Cardiac muscle cell (in vitro differentiated cells and primary cell): ENCODE data around the gene GNG4. TPM values are rescaled to one million over a fixed set of nuclear protein-coding genes. Genes with fewer than 3 reads are reported as not detected.

ENCODE experiments used
- DNase-seq, 2 donors: peaks; one replicate each; pipeline versions ENCODE4 v3.0.0 to v3.0.0-alpha.2; 2010 to 2017; ENCODE audit warnings: low read depth in 1 of 2, low spot score in 1 of 2
- H3K27ac ChIP-seq: fragments of 200-600 bp; sonication (generic); 2 replicates; pipeline ENCODE4 v1.5.1; 2016
- H3K27me3 ChIP-seq: fragments of 200-600 bp; sonication (generic); 2 replicates; pipeline ENCODE4 v1.6.0; 2016; ENCODE audit warnings: control low read depth
- H3K36me3 ChIP-seq: fragments of 200-600 bp; sonication (generic); 2 replicates; pipeline ENCODE4 v1.5.1; 2016; ENCODE audit warnings: control low read depth
- H3K4me1 ChIP-seq: fragments of 200-600 bp; sonication (generic); 2 replicates; pipeline ENCODE4 v1.8.1; 2017; ENCODE audit warnings: low read depth, mild to moderate bottlenecking, mixed run types
- H3K4me3 ChIP-seq: fragments of 200-600 bp; sonication (generic); 2 replicates; pipeline ENCODE4 v1.5.1; 2016; ENCODE audit warnings: mild to moderate bottlenecking
- H3K9me3 ChIP-seq: fragments of 200-600 bp; sonication (generic); 2 replicates; pipeline ENCODE4 v1.5.1; 2017; ENCODE audit warnings: low read depth, mild to moderate bottlenecking, control low read depth
- polyA plus RNA-seq: library from polyadenylated mRNA; unstranded; fragments of >200 nt; fragmentation: Nextera tagmentation; extraction: Ambion mirVana; gene quantifications from 2 replicates; pipeline ENCODE4 v1.2.1, GENCODE V29; 2016
- total RNA-seq: library from RNA; depleted of rRNA; stranded (reverse); fragments of >200 nt; gene quantifications from 2 replicates; pipeline ENCODE4 v1.2.3, GENCODE V29; 2016
- TF ChIP-seq, protein P1 (sequence below): IDR thresholded peaks from 2 replicates; pipeline ENCODE4 v1.5.1; 2012; ENCODE audit warnings: low read depth, mild to moderate bottlenecking, low read length

Gene GNG4
- total and polyA plus RNA-seq, 2 experiments from 2014 or later: 0.24 TPM; not detected in 1

DNA sequence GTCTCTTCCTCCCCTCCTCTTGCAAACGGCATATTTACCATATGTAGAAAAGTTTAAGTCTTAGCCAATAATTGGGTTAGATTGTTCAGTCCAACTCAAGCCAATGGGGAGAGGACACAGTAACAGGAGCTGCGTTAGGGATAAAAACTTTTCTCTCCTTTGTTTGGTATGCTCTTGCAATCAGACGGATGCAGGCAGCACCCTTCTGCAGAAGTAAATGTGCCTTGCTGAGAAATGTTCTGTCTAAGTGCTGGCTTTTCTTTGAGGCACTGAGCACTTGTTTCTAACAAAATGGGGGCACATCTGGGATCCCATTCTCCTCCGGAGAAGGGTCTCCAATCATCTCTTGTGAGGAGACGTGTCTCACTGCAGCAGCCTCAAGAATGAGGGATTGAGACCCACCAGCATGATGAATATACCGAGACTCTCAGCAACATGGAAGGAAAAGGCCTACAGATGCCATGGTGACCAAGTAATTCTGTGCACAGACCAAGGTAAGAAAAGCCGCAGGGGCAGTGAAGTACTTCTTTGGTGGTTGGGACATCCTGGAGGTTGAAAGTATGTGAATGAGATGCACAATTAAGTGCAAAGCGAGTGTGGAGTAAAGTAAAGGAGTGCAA, 20.7 kb upstream of the GNG4 start:
- TF ChIP-seq, protein P1, sequence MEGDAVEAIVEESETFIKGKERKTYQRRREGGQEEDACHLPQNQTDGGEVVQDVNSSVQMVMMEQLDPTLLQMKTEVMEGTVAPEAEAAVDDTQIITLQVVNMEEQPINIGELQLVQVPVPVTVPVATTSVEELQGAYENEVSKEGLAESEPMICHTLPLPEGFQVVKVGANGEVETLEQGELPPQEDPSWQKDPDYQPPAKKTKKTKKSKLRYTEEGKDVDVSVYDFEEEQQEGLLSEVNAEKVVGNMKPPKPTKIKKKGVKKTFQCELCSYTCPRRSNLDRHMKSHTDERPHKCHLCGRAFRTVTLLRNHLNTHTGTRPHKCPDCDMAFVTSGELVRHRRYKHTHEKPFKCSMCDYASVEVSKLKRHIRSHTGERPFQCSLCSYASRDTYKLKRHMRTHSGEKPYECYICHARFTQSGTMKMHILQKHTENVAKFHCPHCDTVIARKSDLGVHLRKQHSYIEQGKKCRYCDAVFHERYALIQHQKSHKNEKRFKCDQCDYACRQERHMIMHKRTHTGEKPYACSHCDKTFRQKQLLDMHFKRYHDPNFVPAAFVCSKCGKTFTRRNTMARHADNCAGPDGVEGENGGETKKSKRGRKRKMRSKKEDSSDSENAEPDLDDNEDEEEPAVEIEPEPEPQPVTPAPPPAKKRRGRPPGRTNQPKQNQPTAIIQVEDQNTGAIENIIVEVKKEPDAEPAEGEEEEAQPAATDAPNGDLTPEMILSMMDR: no peak
- Histone ChIP-seq H3K4me1 (no peaks in the 10 kb centered on the region), H3K27ac (no peak overlapping the region), H3K27me3 (no peaks in the 10 kb centered on the region), H3K9me3 (no peaks in the 10 kb centered on the region), H3K4me3 (no peak overlapping the region), H3K36me3 (no peaks in the 10 kb centered on the region)
- DNase-seq: no peak

DNA sequence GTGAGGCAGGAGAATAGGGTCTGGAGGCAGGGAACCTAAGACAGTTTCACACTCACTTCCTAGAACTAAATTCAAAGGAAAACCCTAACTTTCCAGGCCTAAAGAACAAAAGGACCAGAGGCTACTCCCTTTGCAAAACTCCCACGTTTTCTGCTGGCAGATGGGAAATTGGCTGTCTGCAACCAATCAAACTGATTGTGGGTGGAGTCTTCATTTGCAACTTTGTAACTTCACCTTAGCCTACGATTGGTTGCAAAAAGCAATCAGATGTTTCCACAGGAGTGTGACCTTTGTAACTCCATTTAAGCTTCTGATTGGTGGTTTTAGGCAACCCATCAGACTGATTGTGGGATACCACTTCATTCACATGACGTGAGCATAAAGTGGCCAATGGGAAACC, 19.7 kb upstream of the GNG4 start:
- no peaks in the 10 kb centered on the region for H3K27me3 ChIP-seq
- H3K4me3 ChIP-seq: no peak overlapping the region
- TF ChIP-seq, protein P1: no peak
- H3K9me3 ChIP-seq: no peaks in the 10 kb centered on the region
- no peak overlapping the region for H3K27ac ChIP-seq
- no peak for DNase-seq
- no peaks in the 10 kb centered on the region for H3K36me3 ChIP-seq
- H3K4me1 ChIP-seq: no peaks in the 10 kb centered on the region

DNA sequence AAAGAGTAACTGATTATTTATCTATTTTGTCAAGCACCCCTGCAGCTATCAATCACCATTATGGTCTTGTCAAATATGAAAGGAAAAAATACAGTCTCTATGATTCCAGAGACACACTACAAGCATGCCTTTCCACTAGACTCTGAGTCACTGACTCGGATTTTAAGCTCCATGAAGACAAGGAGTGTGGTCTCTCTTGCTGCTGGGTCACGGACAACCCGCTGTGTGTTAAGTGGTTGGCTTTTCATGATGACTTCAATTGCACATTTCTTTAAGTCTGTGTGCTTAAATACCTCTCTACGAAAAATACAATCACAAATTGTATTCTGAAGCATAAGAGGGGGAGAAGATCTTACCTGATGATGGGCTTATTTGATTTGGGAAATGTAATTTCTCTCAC, 14.0 kb upstream of the GNG4 start:
- Histone ChIP-seq H3K9me3 (no peaks in the 10 kb centered on the region), H3K4me3 (no peak overlapping the region), H3K27ac (no peak overlapping the region), H3K27me3 (no peaks in the 10 kb centered on the region), H3K36me3 (no peaks in the 10 kb centered on the region), H3K4me1 (no peaks in the 10 kb centered on the region)
- DNase-seq: no peak
- TF ChIP-seq, protein P1: no peak

DNA sequence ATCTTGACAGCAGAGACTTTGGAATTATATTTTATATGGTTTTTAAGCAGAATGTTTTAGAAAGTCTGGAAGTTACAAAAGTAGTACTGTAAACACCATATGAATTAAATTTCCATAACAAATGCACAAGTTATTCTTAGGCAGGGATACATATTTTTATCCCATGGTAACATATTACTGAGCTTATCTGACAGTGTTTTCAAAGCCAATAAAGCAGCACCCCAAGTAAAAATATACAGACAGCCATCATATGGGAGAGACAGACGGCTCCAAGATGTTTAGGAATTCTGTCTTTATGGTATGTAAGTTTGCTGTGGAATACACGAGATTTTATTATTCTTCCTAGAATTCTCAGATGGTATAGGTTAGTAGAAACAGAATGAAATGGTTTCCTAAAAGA, 12.0 kb upstream of the GNG4 start:
- Histone ChIP-seq H3K27me3 (no peaks in the 10 kb centered on the region), H3K27ac (no peak overlapping the region), H3K4me3 (no peak overlapping the region), H3K9me3 (no peaks in the 10 kb centered on the region), H3K4me1 (no peaks in the 10 kb centered on the region), H3K36me3 (no peaks in the 10 kb centered on the region)
- TF ChIP-seq, protein P1: no peak
- DNase-seq: no peak

DNA sequence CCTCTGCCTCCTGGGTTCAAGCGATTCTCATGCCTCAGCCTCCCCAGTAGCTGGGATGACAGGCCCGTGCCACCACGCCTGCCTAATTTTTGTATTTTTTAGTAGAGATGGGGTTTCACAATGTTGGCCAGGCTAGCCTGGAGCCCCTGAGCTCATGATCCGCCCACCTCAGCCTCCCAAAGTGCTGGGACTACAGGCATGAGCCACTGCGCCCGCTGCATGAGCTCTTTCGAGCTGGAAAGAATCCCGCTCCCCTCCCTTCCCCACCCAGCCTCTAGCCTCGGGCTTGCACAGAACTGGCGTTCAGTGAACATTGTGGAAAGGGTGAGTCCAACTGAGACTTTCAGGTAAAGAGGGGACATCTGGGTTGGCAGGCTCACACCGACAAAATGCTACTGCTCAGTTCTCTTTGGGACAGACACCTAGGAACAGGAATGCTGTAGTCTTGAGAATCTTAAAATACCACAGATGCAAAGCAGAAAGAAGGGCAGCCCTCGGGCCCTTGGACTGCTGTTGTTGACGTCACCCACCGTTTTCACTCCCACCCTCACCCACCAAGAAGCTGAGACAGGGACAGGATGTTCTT, 9.7 kb upstream of the GNG4 start:
- Histone ChIP-seq H3K4me3 (no peak overlapping the region), H3K27me3 (no peaks in the 10 kb centered on the region), H3K4me1 (no peaks in the 10 kb centered on the region), H3K36me3 (no peaks in the 10 kb centered on the region), H3K9me3 (no peaks in the 10 kb centered on the region), H3K27ac (no peak overlapping the region)
- no peak for DNase-seq
- TF ChIP-seq, protein P1: no peak
